IgD-negative memory B cell (primary cell): Measurements from ENCODE around the gene C17orf100. TPM values are rescaled to one million over a fixed set of nuclear protein-coding genes. Genes with fewer than 3 reads are reported as not detected.
A peak's percentile ranks its signal among the peaks of the same experiment; 100 is the strongest.
"Not testable (repeated sequence)": the region's sequence is repeated elsewhere in the genome, so short reads cannot be mapped to it uniquely, and the experiment has no call there.

Experiments used
- H3K27ac Mint-ChIP-seq, 3 donors: one replicate each; pipeline ENCODE4 v1.8.0; 2020 to 2022; ENCODE audit warnings: mild to moderate bottlenecking in 3 of 3, mixed read lengths in 3 of 3, moderate library complexity in 1 of 3
- H3K27me3 Mint-ChIP-seq: one replicate; pipeline ENCODE4 v1.8.0; 2021; ENCODE audit warnings: mixed read lengths
- H3K36me3 Mint-ChIP-seq: one replicate; pipeline ENCODE4 v1.8.0; 2020; ENCODE audit warnings: mild to moderate bottlenecking, mixed read lengths
- H3K4me1 Mint-ChIP-seq, 3 donors: one replicate each; pipeline ENCODE4 v1.8.0; 2020 to 2022; ENCODE audit warnings: mixed read lengths in 3 of 3, mild to moderate bottlenecking in 1 of 3
- H3K4me3 Mint-ChIP-seq, 4 donors: one replicate each; pipeline ENCODE4 v1.8.0; 2020 to 2022; ENCODE audit warnings: mild to moderate bottlenecking in 4 of 4, mixed read lengths in 4 of 4, moderate library complexity in 3 of 4
- H3K9me3 Mint-ChIP-seq, 3 donors: one replicate each; pipeline ENCODE4 v1.8.0; 2020 to 2021; ENCODE audit warnings: mixed read lengths in 3 of 3, mild to moderate bottlenecking in 1 of 3
- polyA plus RNA-seq: library from polyadenylated mRNA; unstranded; fragments of 300-500 nt; fragmentation: Illumina TruSeq; gene quantifications from one replicate; pipeline ENCODE4 v1.2.3, GENCODE V29; 2021

The C17orf100 gene
- polyA plus RNA-seq, 1 donor from 2014 or later, result 8.0 TPM

DNA sequence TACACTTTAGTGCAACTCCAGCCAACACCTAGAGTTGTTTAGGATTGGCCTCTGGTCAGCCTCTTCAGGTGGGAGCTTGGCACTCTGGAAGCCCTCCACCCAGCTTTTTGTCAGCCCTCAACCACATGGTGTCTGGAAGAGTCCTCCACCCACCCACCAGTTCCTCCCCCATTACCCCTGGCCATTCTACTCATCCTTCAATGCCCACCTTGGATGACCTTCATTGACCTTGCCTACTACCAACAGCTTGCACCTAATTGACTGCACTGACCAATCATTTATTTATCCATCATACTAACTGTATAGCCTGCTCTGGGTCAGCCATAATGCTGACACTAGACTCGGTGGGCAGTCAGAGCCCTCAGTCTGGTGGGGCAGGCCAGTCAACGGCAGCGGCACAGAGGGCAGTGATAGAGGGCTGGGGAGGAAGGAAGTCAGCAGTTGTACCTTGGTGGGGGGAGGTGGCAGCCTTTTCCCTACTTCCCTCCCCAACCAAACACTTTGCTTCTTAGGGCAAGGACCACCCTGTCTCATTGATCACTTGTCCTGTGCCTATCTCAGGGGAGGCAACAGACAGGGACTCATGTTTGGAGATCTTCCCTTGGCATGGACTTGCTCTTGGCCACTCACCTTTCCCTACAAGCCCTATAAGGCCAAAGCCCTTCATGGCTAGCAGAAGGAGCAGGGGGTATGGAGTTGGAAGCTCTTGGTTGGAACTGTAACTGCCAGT is 32.3 kb downstream of the C17orf100 start:
- H3K4me3 Mint-ChIP-seq, result no peak overlapping the region
- no peak overlapping the region for H3K27ac Mint-ChIP-seq
- H3K27me3 Mint-ChIP-seq, result peaks cover 6% of the 10 kb centered on the region
- peaks cover 0 to 1% (median 0%) of the 10 kb centered on the region in 3 donors for H3K4me1 Mint-ChIP-seq
- H3K9me3 Mint-ChIP-seq, result no peaks in the 10 kb centered on the region
- peaks cover 6% of the 10 kb centered on the region for H3K36me3 Mint-ChIP-seq

DNA sequence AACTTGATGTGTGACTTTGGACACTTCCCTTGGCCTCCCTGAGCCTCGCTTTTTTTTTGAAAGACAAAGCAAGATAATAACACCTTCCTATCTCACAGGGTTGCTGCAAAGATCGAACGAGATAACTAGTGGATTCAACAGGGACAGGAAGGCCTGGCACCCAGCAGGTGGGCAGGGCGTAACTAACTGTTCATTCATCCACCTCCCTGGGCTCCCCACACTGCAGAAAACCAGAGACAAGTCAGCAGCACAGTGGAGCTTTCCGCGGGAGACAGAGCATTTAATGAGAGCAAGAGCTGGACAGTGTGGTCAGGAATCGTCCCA is 32.9 kb downstream of the C17orf100 start:
- no peak overlapping the region for H3K27ac Mint-ChIP-seq
- H3K4me3 Mint-ChIP-seq, result no peak overlapping the region
- H3K36me3 Mint-ChIP-seq, result peaks cover 6% of the 10 kb centered on the region
- H3K9me3 Mint-ChIP-seq, result no peaks in the 10 kb centered on the region
- H3K27me3 Mint-ChIP-seq, result peaks cover 6% of the 10 kb centered on the region
- peaks cover 0 to 1% (median 0%) of the 10 kb centered on the region in 3 donors for H3K4me1 Mint-ChIP-seq

DNA sequence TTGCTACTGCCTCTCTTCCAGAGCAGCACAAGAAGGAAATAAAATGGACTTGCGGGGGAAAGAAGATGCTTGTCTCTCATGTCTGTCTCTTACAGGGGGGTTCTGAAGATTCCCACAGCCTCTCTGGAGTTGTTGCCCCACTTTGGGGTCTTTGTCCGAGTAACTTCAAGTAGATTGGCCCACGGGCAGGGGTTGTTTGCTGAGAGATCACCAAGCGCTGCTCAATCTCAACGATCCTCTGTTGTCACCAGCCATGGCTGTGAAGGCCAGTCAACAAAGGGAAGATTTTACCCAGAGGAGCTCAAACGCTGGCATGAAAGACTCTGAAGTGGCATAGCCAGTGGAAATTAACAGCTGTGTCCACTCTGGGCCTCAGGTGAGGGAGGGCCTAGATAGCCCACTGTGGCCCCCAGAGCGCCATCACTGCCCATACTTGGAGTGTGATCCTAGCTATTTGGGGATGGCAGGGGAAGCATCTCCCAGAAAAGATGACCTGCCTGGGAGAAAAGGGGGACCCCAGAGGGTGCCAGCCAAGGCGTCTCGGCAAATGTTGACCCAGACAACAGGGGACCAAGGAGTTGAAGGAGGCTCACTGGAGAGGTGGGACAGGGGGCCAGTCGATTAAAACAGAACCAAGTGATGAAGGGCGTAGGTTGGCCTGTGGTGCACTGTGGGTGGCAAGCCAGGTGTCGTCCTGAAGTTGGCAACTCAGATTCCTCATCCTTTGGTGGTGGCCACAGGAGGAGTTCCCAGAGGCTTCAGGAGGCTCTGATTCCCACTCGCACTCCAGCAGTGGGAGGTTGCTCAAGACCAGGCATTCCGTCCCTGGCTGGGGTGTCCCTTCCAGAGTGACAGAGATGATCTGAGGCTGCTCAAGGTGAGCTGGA is 33.6 kb downstream of the C17orf100 start:
- Mint-ChIP-seq H3K9me3 (no peaks in the 10 kb centered on the region), H3K27ac (peak overlapping the region in 1 of 3 donors; percentile 36), H3K4me3 (peak overlapping the region in 1 of 4 donors; percentile 9), H3K4me1 (peaks cover 0 to 1% (median 0%) of the 10 kb centered on the region in 3 donors), H3K27me3 (peaks cover 8% of the 10 kb centered on the region), H3K36me3 (peaks cover 6% of the 10 kb centered on the region)

DNA sequence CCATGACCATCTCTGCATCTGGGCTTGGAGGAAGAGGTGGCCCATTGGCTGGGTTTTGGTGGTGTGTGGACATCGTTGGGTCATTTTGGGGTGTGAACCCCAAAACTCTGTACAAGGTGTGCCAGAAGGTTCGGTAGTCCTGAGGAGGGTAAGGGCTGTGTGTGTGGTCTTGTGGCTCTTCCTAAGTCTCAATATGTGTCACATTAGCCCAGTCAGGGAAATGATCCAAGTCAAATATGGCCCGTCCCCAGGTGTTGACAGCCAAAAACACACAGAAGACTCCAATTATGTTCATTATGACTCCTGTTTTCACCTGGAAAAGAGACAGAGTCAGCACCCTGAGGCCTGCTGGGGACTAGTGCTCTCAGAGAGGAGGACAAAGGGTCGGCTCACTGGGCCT is 34.5 kb downstream of the C17orf100 start:
- H3K27me3 Mint-ChIP-seq, result peaks cover 8% of the 10 kb centered on the region
- H3K27ac Mint-ChIP-seq, result no peak overlapping the region
- no peak overlapping the region for H3K4me3 Mint-ChIP-seq
- H3K9me3 Mint-ChIP-seq, result no peaks in the 10 kb centered on the region
- H3K4me1 Mint-ChIP-seq, result peaks cover 0 to 1% (median 0%) of the 10 kb centered on the region in 3 donors
- H3K36me3 Mint-ChIP-seq, result peaks cover 6% of the 10 kb centered on the region

DNA sequence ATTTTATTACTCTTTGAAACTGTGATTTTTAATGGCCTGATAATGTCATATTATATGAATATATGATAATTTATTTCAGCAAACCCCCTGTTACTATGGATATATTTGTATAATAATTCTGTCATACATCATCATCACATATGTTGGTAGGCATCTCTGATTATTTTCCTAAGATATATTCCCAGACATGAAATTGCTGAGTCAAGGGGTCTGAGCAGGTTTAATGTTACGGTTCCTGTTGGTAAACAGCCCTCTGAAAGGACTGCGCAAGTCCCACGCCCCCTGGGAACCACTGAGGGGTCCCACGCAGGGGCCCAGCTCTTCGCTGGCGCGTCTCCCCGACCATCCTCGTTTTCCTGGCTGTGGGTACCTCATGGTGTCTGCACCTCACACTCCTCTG is 37.4 kb downstream of the C17orf100 start:
- Mint-ChIP-seq H3K27ac (no peak overlapping the region), H3K36me3 (peaks cover 4% of the 10 kb centered on the region), H3K4me1 (peaks cover 0 to 1% (median 0%) of the 10 kb centered on the region in 3 donors), H3K9me3 (no peaks in the 10 kb centered on the region), H3K4me3 (no peak overlapping the region), H3K27me3 (peaks cover 8% of the 10 kb centered on the region)

DNA sequence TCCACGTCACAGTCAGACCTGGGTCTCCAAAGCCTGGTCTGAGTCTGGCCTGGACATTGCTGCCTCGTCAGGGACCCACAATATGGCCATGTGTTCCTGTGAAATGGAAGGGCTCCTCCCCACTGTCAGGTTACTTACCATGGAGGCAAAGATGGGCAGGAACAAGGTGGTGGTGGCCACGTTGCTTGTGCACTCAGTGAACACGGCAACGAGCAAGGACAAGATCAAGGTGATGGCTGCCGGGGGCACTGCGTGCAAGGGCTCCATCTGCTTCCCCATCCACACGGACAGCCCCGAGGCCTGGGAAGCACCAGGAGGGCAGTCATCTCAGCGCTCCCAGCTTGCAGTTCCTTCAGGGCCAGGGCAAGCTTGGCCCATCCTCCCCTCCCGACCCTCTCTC is 39.1 kb downstream of the C17orf100 start:
- no peaks in the 10 kb centered on the region for H3K9me3 Mint-ChIP-seq
- no peak overlapping the region for H3K4me3 Mint-ChIP-seq
- H3K27ac Mint-ChIP-seq, result no peak overlapping the region
- H3K36me3 Mint-ChIP-seq, result peaks cover 1% of the 10 kb centered on the region
- peaks cover 10% of the 10 kb centered on the region for H3K27me3 Mint-ChIP-seq
- H3K4me1 Mint-ChIP-seq, result peaks cover 0 to 1% (median 0%) of the 10 kb centered on the region in 3 donors

DNA sequence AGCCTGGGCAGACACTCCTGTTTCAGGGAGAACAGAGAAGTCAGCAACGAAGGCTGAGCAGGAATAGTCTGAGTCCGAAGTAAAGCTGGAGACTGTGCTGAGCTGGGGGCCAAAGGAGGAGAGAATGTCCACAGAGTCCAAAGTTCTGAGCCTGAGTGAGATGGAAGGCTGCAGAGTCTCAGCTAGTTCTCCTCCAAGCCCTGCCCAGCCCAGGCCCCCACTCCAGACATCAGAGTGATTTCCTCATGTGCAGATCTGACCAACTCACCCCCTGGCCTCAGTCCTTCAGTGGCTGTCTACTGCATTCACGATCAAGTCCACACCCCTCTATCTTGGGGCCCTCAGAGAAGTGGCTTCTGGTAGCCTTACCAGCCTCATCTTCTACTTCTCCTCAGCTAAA is 40.0 kb downstream of the C17orf100 start:
- Mint-ChIP-seq H3K4me1 (peaks cover 0 to 1% (median 0%) of the 10 kb centered on the region in 3 donors), H3K27me3 (peaks cover 15% of the 10 kb centered on the region), H3K36me3 (peaks cover 1% of the 10 kb centered on the region), H3K27ac (peak overlapping the region in 1 of 3 donors; percentile 76), H3K4me3 (no peak overlapping the region), H3K9me3 (peaks cover 0 to 2% (median 0%) of the 10 kb centered on the region in 3 donors)

DNA sequence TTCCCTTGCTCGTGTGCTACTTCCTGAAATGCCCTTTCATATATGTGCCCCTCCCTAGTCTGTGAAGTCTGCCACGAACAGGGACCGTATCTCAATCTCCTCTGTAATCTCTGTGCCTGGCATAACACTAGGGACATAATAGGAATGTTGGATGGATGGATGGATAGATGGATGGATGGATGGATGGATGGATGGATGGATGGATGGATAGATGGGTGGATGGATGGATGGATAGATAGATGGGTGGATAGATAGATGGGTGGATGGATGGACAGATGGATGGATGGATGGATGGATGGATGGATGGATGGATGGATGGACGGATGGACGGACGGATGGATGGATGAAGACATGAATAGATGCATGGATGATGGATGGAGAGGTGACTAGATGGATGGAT is 40.4 kb downstream of the C17orf100 start:
- peaks cover 14% of the 10 kb centered on the region for H3K27me3 Mint-ChIP-seq
- not testable (repeated sequence) for H3K9me3 Mint-ChIP-seq, H3K4me3 Mint-ChIP-seq, H3K36me3 Mint-ChIP-seq, H3K4me1 Mint-ChIP-seq
- H3K27ac Mint-ChIP-seq, result peak overlapping the region in 1 of 3 donors; percentile 76

DNA sequence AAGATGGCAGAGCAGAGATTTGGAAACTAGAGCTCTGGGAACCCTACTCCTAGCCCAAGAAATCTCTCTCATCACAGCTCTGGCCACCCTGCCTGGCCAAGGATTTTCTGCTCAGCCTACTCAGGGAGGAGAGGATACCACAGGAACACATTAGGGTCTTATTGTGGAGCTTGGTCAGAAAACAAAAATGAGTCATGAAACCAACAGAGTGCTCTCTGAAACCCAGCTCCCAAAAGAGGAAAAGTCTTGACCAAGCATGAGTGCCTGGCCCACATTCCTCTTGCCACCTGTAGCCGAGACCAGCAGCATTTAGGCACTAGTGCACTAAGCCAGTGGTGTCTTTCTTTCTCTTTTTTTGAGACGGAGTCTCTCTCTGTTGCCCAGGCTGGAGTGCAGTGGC is 43.5 kb downstream of the C17orf100 start:
- no peak overlapping the region for H3K27ac Mint-ChIP-seq
- H3K4me1 Mint-ChIP-seq, result no peaks in the 10 kb centered on the region
- H3K4me3 Mint-ChIP-seq, result no peak overlapping the region
- H3K27me3 Mint-ChIP-seq, result peaks cover 16% of the 10 kb centered on the region
- H3K36me3 Mint-ChIP-seq, result no peaks in the 10 kb centered on the region
- peaks cover 0 to 2% (median 0%) of the 10 kb centered on the region in 3 donors for H3K9me3 Mint-ChIP-seq

DNA sequence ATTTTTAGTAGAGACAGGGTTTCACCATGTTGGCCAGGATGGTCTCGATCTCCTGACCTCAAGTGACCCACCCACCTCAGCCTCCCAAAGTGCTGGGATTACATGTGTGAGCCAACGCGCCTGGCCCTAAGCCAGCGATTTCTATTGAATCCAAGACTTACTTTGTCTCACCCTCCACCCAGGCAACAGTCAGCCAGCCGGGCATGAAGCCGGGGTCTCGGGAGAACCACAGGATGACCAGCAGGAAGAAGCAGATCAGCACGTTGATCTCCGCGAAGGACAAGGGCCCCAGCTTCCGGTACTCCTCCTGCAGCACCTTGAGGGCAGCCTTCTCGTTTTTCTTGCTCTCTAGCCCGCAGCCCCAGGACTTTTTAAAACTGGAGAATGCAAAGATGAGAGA is 44.0 kb downstream of the C17orf100 start:
- no peak overlapping the region for H3K27ac Mint-ChIP-seq
- no peaks in the 10 kb centered on the region for H3K36me3 Mint-ChIP-seq
- H3K27me3 Mint-ChIP-seq, result peaks cover 15% of the 10 kb centered on the region
- no peak overlapping the region for H3K4me3 Mint-ChIP-seq
- H3K9me3 Mint-ChIP-seq, result peaks cover 0 to 2% (median 0%) of the 10 kb centered on the region in 3 donors
- H3K4me1 Mint-ChIP-seq, result peaks cover 0 to under 1% (median 0%) of the 10 kb centered on the region in 3 donors

DNA sequence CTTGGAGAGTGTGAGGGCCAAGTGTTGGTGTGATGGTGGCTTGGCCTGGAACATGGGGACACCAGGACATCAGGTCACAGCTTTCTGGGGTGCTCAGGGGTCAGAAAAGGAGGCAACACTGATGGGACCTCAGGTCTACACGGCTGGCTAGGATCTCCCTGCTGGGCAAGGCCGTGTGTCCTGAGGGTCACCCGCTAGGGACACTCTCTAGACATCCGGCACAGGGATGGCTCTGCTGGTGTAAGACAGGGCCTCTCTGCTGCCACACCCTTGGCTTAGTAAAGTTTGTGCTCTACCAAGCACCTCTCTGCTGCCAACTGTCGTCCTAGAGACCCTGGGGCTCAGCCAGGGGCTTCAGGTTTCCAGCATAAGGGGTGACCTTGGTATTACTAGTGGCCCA is 45.3 kb downstream of the C17orf100 start:
- H3K9me3 Mint-ChIP-seq, result peaks cover 0 to 2% (median 0%) of the 10 kb centered on the region in 3 donors
- H3K27me3 Mint-ChIP-seq, result peaks cover 15% of the 10 kb centered on the region
- H3K36me3 Mint-ChIP-seq, result no peaks in the 10 kb centered on the region
- peaks cover 0 to 4% (median 0%) of the 10 kb centered on the region in 3 donors for H3K4me1 Mint-ChIP-seq
- no peak overlapping the region for H3K4me3 Mint-ChIP-seq
- no peak overlapping the region for H3K27ac Mint-ChIP-seq

DNA sequence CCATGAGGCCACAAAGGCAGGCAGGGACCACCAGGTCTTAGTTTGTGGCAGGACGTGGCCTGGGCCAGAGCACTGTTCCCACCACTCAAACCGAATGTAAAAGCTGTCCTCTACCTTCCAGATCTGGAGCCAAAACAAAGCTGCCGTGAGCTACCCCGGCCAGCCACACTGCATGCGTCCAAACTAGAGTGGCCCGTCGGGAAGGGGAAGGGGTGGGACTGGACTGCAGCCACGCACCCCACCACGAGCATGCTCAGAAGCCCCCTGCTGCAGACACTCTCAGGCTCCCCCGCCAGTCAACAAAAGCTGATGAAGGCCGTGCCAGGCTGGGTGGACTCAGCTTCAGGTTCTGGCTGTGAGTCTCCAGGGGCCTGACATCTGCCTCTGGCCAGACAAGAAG is 46.4 kb downstream of the C17orf100 start:
- Mint-ChIP-seq H3K36me3 (no peaks in the 10 kb centered on the region), H3K27ac (no peak overlapping the region), H3K4me1 (peaks cover 0 to 4% (median 0%) of the 10 kb centered on the region in 3 donors), H3K9me3 (peaks cover 0 to 2% (median 0%) of the 10 kb centered on the region in 3 donors), H3K4me3 (no peak overlapping the region), H3K27me3 (peaks cover 15% of the 10 kb centered on the region)

DNA sequence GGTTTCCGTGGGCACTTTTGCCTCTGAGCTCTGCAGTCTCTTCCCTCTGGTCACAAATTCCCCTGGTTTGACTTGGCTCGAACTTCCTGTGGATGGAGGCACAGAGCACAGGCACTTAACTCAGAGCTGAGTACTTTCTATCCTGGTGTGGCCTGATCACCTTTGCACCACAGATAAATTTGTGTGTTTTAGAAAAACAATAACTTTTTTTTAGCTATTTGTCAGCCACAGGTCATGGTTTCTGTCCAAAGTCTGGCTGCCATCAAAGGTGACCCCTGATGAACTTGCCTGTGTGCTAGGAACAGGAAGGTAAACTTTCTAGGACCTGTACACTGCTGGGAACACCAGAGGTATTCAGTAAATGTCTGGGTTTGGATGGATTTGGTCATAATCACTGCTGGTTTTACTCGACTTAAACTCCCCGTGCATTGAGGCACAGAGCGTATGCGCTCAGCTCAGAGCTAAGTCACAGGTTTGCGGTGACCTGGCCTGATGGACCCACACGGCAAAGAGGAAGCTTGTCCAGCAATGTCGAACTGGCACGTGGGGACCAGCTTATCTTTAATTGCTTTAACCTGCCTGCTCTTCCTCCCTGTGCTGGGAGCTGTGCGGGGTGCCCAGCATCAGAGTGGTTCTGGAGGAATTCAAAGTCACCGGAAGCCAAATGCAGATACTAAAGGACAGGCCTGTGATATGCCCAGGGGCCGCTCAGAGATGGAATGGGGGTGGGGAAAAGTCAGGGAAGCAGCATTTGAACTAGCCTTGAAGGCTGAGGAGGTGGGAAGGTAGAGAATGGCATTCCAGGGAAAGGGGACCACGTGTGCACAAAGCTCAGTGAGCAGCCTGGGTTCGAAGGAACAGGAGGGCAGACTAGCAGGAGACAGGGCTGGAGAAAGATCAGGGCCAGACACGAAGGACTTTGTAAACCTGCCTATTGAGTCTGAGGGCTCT is 48.7 kb downstream of the C17orf100 start:
- Mint-ChIP-seq H3K4me1 (peaks cover 0 to 4% (median 0%) of the 10 kb centered on the region in 3 donors), H3K4me3 (peak overlapping the region in 1 of 4 donors; percentile 22), H3K9me3 (peaks cover 0 to 2% (median 0%) of the 10 kb centered on the region in 3 donors), H3K36me3 (no peaks in the 10 kb centered on the region), H3K27me3 (peaks cover 12% of the 10 kb centered on the region), H3K27ac (no peak overlapping the region)

DNA sequence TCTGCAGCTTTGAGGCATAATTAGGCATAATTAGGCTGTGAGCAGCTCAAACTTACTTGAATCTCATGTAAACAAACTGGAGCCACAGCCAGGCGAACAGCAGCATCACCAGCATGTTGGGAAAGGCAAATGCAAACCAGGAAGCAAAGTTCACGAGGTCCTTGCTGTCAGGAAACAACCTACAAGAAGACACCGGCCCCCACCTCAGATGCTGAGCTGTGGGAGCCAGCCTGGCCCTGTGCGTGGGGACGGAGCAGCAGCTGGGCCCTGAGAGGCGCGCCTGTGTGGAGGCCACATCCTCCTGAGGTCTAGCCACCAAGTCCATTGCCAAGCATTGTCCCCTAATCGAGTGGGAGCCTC is 49.4 kb downstream of the C17orf100 start:
- Mint-ChIP-seq H3K27me3 (peaks cover 8% of the 10 kb centered on the region), H3K4me1 (peaks cover 0 to 4% (median 0%) of the 10 kb centered on the region in 3 donors), H3K36me3 (no peaks in the 10 kb centered on the region), H3K27ac (no peak overlapping the region), H3K9me3 (peaks cover 0 to 2% (median 0%) of the 10 kb centered on the region in 3 donors), H3K4me3 (no peak overlapping the region)
